GM18868 (cell line): ENCODE results near the gene SIRT2.
"Not testable (repeated sequence)": the region's sequence is repeated elsewhere in the genome, so short reads cannot be mapped to it uniquely, and the experiment has no call there.

ENCODE experiments used
- ATAC-seq: cut with Tn5 transposase; IDR thresholded peaks from one replicate; pipeline ENCODE4 v1.9.1; 2021; ENCODE audit warnings: mild to moderate bottlenecking, moderate library complexity; ENCODE audit not compliant: unreplicated experiment

SIRT2 gene

DNA sequence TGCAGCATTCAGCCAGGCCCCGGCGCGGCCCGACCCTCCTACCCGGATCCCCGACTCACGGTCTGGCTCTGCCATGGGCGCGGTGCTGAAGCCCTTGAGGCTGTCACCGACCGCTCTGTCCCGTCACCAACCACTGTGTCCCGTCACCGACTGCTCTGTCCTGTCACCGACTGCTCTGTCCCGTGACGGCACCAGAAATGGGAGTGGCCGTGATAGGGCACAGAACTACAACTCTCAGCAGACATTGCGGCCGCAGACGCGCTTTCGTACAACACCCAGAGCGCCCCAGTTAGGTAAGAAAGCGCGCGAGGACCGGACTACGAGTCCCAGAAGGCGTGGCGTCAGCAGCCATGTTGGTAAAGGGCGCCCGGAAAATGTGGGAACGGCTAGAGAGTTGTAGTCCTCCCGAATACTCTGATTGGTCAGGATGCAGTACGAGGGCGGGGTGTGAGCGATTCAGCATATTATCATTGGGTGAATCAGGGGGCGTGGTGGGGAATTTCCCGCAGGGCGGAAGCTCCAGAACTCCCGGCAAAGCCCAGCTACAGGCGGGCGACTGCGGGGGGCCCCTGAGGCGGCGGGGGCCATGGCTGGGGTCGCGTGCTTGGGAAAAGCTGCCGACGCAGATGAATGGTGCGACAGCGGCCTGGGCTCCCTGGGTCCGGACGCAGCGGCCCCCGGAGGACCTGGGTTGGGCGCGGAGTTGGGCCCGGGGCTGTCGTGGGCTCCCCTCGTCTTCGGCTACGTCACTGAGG lies at the start of gene SIRT2, which contains the start of gene NFKBIB:
Gene SIRT2 (minus strand): TSS at position 172 of the 755 bp plus-strand sequence. CDS start 97 bp downstream, at position 75.
Gene NFKBIB (plus strand): TSS at position 523 of the 755 bp plus-strand sequence. CDS start 64 bp downstream, at position 587.
- peak; percentile 93 for ATAC-seq

DNA sequence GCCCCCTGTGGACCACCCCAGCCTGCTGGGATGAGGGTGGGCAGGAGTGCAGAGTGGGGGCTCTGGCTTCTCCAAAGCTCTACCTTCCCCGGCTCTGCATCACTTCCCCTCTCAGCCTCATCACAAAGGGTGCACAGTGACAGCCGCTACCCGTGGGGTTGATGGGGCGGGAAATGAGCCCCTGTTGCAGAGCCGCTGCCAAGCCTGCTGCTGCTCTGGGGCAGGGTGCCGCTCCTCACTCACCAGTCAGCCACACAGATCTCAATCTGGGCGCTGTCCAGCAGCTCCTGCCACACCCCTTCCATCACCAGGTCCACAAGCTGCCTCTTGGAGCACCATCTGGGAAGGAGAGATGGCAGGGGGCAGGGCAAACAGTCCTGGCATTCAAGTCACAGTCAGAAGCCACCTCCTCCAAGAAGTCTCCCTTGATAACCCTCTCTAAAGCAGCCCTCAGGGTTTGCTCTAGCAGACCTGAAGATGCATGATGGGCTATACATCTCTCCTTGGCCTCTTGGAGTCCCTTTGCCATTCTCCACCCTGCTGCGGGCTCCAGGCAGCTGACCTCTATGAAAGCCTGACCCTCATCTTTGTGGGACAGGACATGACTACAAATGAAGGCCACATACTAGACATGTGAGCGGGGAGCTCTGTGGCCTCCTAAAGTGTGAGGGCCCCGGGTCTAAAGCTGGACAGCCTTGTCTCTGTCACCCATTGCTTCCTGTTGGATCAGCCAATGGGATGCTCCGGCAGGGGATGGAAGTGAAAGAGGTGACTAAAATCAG lies 47.0 kb upstream of the SIRT2 start:
- no peak for ATAC-seq

- no peak for ATAC-seq
Measured at GRCh38 chr19:38945562-38946228, 46.3 kb upstream of the SIRT2 start.

GRCh38 chr19:38944981-38945506 lies 45.6 kb upstream of the SIRT2 start:
- ATAC-seq, result no peak

DNA sequence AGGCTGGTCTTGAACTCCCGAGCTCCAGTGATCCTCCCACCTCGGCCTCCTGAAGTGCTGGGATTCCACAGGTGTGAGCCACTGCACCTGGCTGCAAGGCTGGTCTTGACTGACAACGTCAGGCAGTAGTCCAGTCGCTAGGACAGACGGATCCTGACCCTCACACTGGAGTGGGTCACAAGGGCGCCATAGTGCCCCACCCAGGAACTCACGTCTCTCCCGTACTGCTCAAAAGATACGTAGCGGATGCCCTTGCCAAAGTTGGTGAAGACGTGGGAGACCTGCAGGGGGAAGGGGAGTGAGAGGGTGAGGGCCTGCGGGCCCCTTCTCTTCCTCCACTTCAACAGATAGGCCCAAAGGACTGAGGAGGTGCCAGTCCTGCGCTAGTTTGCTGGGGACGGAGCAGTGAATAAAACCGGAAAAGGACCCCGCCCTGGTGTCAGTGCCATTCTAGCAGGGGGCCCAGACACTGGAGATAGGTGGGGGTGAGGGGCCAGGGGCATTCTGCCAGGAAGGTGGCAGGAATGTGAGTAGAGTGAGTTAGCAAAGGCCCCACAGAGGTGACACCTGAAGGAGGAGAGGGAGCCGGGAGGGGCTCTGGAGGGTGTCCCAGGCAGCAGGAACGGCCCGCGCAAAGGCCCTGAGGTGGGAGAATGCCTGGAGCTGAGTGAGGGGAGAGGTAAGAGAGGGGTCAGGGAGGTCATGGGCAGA lies 43.2 kb upstream of the SIRT2 start:
- no peak for ATAC-seq

DNA sequence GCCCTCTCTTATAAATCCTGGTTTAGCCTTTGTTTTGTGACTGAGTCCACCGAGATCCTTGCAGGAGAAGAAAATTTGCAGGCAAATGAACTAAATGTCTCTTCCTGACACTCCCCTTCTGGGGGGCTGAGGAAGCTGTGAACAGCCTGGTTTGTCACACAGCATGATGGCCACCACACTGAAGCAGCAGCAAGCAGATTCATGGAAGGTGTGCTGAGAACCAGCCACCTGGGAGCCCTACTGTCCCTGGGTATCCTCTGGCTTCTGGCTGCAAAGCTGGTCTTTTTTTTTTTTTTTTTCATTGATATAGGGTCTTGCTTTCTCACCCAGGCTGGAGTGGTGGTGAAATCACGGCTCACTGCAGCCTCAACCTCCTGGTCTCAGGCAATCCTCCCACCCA lies 42.6 kb upstream of the SIRT2 start:
- no peak for ATAC-seq

- ATAC-seq, result not testable (repeated sequence)
Measured at GRCh38 chr19:38941466-38941865, 42.0 kb upstream of the SIRT2 start.

DNA sequence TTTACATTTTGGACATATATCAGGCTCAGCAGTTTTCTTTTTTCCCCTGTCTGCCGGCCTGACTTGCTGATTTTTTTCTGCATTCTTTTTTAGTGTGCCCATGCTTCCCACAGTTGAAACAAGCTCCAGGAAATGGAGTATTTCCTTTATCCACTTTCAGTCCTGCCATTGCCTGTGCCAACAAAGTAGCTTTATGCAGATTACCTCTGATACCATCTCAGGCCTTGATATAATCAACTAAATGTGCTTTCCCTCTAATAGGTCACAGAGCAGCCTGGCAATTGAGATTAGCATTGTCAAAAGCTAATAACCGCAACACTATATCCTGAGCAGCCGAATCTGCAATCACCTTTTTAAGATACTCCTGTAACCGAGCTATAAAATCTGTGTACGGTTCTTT lies 40.5 kb upstream of the SIRT2 start:
- ATAC-seq, result no peak

DNA sequence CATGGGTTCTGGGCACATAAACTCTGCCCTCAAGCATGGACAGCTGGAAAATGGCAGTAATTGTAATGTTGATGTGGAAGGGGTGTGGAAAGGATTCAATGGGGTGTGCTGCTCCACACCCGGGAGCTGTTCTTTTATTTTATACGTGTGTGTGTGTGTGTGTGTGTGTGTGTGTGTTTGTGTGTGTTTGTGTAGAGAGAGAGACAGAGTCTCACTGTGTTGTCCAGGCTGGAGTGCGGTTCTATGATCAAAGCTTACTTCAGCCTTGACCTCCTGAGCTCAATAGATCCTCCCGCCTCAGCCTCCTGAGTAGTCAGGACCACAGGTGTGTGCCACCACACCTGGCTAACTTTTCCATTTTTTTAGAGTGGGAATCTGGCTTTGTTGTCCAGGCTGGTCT lies 34.1 kb upstream of the SIRT2 start:
- no peak for ATAC-seq

- ATAC-seq, result no peak
Measured at GRCh38 chr19:38932425-38933179, 33.2 kb upstream of the SIRT2 start.

GRCh38 chr19:38931521-38931793 lies 32.0 kb upstream of the SIRT2 start:
- no peak for ATAC-seq

DNA sequence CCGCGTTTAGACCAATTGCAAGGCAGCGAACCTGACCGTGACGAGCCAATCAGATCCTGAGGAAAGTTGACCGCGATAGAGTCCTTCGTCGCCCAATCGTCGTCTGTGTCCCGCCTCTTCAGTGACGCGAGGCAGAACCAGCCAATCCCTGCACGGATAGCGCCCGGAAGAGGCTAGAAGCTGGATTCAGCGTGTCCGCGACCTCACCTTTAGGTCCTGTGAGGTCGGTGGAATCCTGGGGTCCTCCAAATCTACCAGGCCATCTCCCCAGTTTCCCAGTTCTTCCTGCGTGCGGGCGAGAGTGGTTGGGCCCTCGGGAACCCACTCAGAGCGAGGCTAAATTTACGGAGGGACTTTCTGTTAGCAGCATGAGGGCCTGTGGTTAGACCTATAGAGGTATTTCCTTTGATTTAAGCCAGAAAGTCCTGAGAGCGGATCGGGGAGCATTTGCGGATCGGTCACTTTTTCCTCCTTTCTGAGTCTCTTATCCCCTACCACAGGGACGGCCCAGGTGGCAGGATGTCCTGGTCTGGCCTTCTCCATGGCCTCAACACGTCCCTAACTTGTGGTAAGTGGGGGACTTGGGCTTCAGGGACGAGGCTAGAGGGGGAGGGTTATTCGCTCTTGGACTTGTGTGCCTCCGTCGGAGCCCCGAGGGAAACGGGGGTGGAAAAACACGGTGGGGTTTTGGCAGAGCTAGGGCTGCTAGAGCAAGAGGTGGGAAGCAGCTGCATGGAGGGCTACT lies 31.5 kb upstream of the SIRT2 start, which contains the start of gene MRPS12:
Gene MRPS12 (plus strand): TSS at position 169 of the 745 bp plus-strand sequence. CDS start 351 bp downstream, at position 520.
- peak; percentile 90 for ATAC-seq

GRCh38 chr19:38929929-38930775 lies 30.7 kb upstream of the SIRT2 start, which contains the start of gene SARS2:
Gene SARS2 (minus strand): TSS chr19:38930763. CDS start chr19:38930736, 27 bp downstream.
- ATAC-seq, result peak; percentile 66

GRCh38 chr19:38928391-38929001 lies 29.1 kb upstream of the SIRT2 start:
- ATAC-seq, result no peak

- ATAC-seq, result no peak
Measured at GRCh38 chr19:38924388-38924787, 25.0 kb upstream of the SIRT2 start.

- ATAC-seq, result no peak
Measured at GRCh38 chr19:38922482-38922881, 23.1 kb upstream of the SIRT2 start.

DNA sequence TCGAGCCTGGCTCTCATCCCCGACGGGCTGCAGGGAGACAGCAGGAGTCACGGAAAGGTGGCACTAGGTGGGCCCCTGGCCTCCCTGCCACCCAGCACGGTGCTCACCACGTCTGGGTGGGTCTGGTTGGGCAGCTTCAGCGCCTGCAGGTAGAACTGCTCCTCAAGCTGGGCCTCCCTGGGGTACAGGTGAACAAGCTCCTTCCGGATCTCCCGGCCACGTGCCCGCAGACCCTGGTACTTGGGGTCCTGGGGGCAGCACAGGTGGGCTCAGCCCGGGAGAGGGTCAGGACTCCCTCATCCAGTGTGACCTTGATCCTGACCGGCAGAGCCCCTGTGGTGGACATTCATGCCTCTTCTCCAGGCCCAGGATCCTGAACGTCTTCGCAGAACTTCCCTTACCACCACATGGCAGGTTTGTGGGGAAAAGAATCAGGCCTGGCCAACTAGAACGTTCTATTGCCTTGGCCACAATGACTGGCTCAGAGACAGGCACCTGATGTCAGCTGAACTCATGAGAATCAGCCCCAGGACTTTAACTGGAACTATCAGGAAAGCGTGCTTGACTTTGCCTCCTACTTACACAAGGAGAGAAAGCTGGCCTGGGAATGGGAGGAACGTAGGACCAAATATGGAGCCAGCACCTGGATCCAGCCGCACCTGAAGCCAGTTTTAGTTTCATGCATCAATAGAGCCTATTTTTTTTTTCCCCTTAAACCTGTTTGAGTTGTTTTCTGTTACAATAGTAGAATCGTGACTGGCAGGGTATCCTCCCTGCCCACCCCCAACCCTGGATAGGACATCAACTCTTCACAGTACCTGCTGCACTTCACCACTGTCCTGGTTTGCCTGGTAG lies 22.2 kb upstream of the SIRT2 start:
- no peak for ATAC-seq
